Endothelial cell of umbilical vein (primary cell): ENCODE results near the gene TRIM17. TPM values are rescaled to one million over a fixed set of nuclear protein-coding genes. Genes with fewer than 3 reads are reported as not detected.

Experiments
- BruUV-seq: library from RNA; stranded (reverse); fragments of 400-500 nt; replicated peaks from 2 replicates; lab custom pipeline; 2021; lab: Mats Ljungman, UMichigan
- CTCF ChIA-PET: fragments of 300-600, 350-600 bp; sonication (Branson Sonifier 250); formaldehyde crosslinking; loops from one replicate; lab custom pipeline; 2021; ENCODE audit warnings: antibody characterized with exemption, inconsistent platforms; lab: Charles Lee
- POLR2A ChIA-PET: fragments of 300-600, 350-600 bp; sonication (Branson Sonifier 250); formaldehyde crosslinking; loops from one replicate; lab custom pipeline; 2021; ENCODE audit warnings: antibody characterized with exemption, inconsistent platforms; lab: Charles Lee
- DNase-seq: peaks from one replicate; pipeline ENCODE4 v3.0.0-alpha.2; 2011; ENCODE audit warnings: low read depth, low spot score
- FAIRE-seq: peaks from 2 replicates; lab custom pipeline; 2011; peaks lifted over from hg19 to GRCh38; lab: Jason Lieb, UNC
- H2AFZ ChIP-seq: 2 replicates; pipeline ENCODE4 v1.6.0; 2012; ENCODE audit warnings: low read depth, low read length, control low read depth, inconsistent platforms
- H3K27ac ChIP-seq: 2 replicates; pipeline ENCODE4 v1.5.1; 2011; ENCODE audit warnings: low read depth, mild to moderate bottlenecking, control low read depth, low read length, moderate library complexity; ENCODE audit not compliant: insufficient read depth
- H3K27me3 ChIP-seq, 2 experiments: 2 replicates each; pipeline versions ENCODE4 v1.6.0 to v1.6.1; 2011; ENCODE audit warnings: low read length in 2 of 2, mixed read lengths in 1 of 2; ENCODE audit not compliant: control insufficient read depth in 2 of 2, insufficient read depth in 2 of 2
- H3K36me3 ChIP-seq, 2 experiments: 2 replicates in 1 of 2; 3 replicates in 1 of 2; pipeline ENCODE4 v1.5.1; 2011; ENCODE audit warnings: low read length in 2 of 2, mild to moderate bottlenecking in 1 of 2, moderate library complexity in 1 of 2; ENCODE audit not compliant: control insufficient read depth in 2 of 2, insufficient read depth in 2 of 2; ENCODE audit errors: extremely low read depth in 1 of 2
- H3K4me1 ChIP-seq: 3 replicates; pipeline ENCODE4 v1.5.1; 2011; ENCODE audit warnings: mild to moderate bottlenecking, low read length; ENCODE audit not compliant: control insufficient read depth, insufficient read depth; ENCODE audit errors: extremely low read depth
- H3K4me2 ChIP-seq: 2 replicates; pipeline ENCODE4 v1.6.1; 2011; ENCODE audit warnings: low read length, control low read depth, mixed read lengths; ENCODE audit not compliant: insufficient read depth
- H3K4me3 ChIP-seq, 3 experiments: fragments of 200-600 bp in 1 of 3; sonication (generic), shearing (Covaris generic) in 1 of 3; replicated peaks in 1 of 3; 2 replicates each; pipeline ENCODE4 v1.5.1; 2011 to 2016; ENCODE audit warnings: control low read depth in 3 of 3, low read length in 3 of 3, mild to moderate bottlenecking in 2 of 3, inconsistent platforms in 1 of 3, low read depth in 1 of 3, moderate library complexity in 1 of 3; ENCODE audit not compliant: insufficient read depth in 1 of 3
- H3K79me2 ChIP-seq: 2 replicates; pipeline ENCODE4 v1.6.0; 2012; ENCODE audit warnings: low read length, inconsistent platforms; ENCODE audit not compliant: control insufficient read depth, insufficient read depth
- H3K9ac ChIP-seq: replicated peaks from 2 replicates; pipeline ENCODE3; 2011; ENCODE audit warnings: low read length, control low read depth; ENCODE audit not compliant: insufficient read depth; ENCODE audit errors: extremely low read depth
- H3K9me1 ChIP-seq: replicated peaks from 3 replicates; pipeline ENCODE4 v1.6.0; 2011; ENCODE audit warnings: mild to moderate bottlenecking, low read length; ENCODE audit not compliant: control insufficient read depth, insufficient read depth; ENCODE audit errors: extremely low read depth
- H3K9me3 ChIP-seq: replicated peaks from 2 replicates; pipeline ENCODE4 v1.5.1; 2012; ENCODE audit warnings: low read length, inconsistent platforms; ENCODE audit not compliant: control insufficient read depth, insufficient read depth
- H4K20me1 ChIP-seq: replicated peaks from 2 replicates; pipeline ENCODE3; 2011; ENCODE audit warnings: mild to moderate bottlenecking, low read length; ENCODE audit not compliant: control insufficient read depth, insufficient read depth; ENCODE audit errors: extremely low read depth
- CTCF ChIP-seq, 2 donors: IDR thresholded peaks; 1 replicate in 1 of 2; 2 replicates in 1 of 2; pipeline ENCODE4 v1.5.1; 2011; ENCODE audit warnings: low read length in 2 of 2, mild to moderate bottlenecking in 2 of 2, moderate library complexity in 2 of 2, control low read depth in 1 of 2, inconsistent platforms in 1 of 2, low read depth in 1 of 2; ENCODE audit not compliant: insufficient read depth in 1 of 2; ENCODE audit errors: extremely low read depth in 1 of 2
- EZH2 ChIP-seq: IDR thresholded peaks from 2 replicates; pipeline ENCODE4 v1.6.1; 2012; ENCODE audit warnings: borderline replicate concordance, low read depth, mild to moderate bottlenecking, moderate library complexity, low read length, inconsistent platforms; ENCODE audit not compliant: severe bottlenecking
- FOS ChIP-seq: IDR thresholded peaks from 2 replicates; pipeline ENCODE4 v1.6.1; 2011; ENCODE audit warnings: mild to moderate bottlenecking, low read length, moderate library complexity, borderline replicate concordance; ENCODE audit not compliant: insufficient read depth
- GATA2 ChIP-seq: IDR thresholded peaks from 2 replicates; pipeline ENCODE4 v1.7.0; 2011; ENCODE audit warnings: low read depth, mild to moderate bottlenecking, moderate library complexity, mixed read lengths, low read length; ENCODE audit not compliant: insufficient read length, insufficient read depth
- MAX ChIP-seq: IDR thresholded peaks from 2 replicates; pipeline ENCODE4 v1.6.1; 2011; ENCODE audit not compliant: insufficient read depth, insufficient read length
- MYC ChIP-seq: IDR thresholded peaks from one replicate; pipeline ENCODE4 v1.6.1; 2011; ENCODE audit warnings: mild to moderate bottlenecking, low read depth, low read length
- POLR2A ChIP-seq: IDR thresholded peaks from 2 replicates; pipeline ENCODE4 v1.6.1; 2012; ENCODE audit warnings: low read depth, mild to moderate bottlenecking, control low read depth, low read length
- POLR2AphosphoS5 ChIP-seq: IDR thresholded peaks from 2 replicates; pipeline ENCODE4 v1.6.1; 2012; ENCODE audit warnings: low read depth, mild to moderate bottlenecking, control low read depth, low read length, moderate library complexity; ENCODE audit not compliant: insufficient read depth
- dilution Hi-C: fragments of 300-500 bp; cut with MboI; formaldehyde crosslinking; loops from one replicate; pipeline ENCODE4 v1.15.0; 2019; ENCODE audit warnings: low sequenced_read_pairs; ENCODE audit not compliant: extremely low pct_ligation_motif_present
- intact Hi-C: fragments of 100-400 bp; cut with micrococcal nuclease; formaldehyde crosslinking; loops from one replicate; pipeline ENCODE4 v1.10.0; 2022
- polyA plus RNA-seq, 4 experiments: library from polyadenylated mRNA; depleted of rRNA in 3 of 4; stranded (reverse) in 3 of 4; unstranded in 1 of 4; fragments of >200 nt; gene quantifications; 2 replicates each; pipeline versions ENCODE4 v1.2.1 to v1.2.3, GENCODE V29; 2011 to 2012; ENCODE audit warnings: missing spikeins in 1 of 4
- total RNA-seq: library from RNA; stranded (reverse); gene quantifications from 2 replicates; pipeline ENCODE4 v1.2.3, GENCODE V29; 2021

Gene TRIM17
- total and polyA plus RNA-seq, 2 donors (not counting 3 experiments of a cell fraction or from before 2014, with no cell fraction given): not detected

GRCh38 chr1:228400237-228400651 is 16.4 kb downstream of the TRIM17 start:
- Histone ChIP-seq H3K9ac (no peak overlapping the region), H3K27ac (no peak overlapping the region), H3K27me3 (no peaks in the 10 kb centered on the region), H3K4me1 (peaks cover 11% of the 10 kb centered on the region), H3K9me1 (no peaks in the 10 kb centered on the region), H3K4me2 (no peak overlapping the region), H3K36me3 (peaks cover 2 to 29% of the 10 kb centered on the region in 2 experiments), H3K9me3 (no peaks in the 10 kb centered on the region), H2AFZ (no peak overlapping the region), H3K79me2 (peaks cover 50% of the 10 kb centered on the region), H3K4me3 (no peak overlapping the region), H4K20me1 (no peaks in the 10 kb centered on the region)
- FAIRE-seq (no peak), DNase-seq (no peak)
- dilution Hi-C loops: no loop called here
- BruUV-seq: no TSS peak
- intact Hi-C loops: no loop called here
- POLR2A ChIA-PET: no interaction called here
- CTCF ChIA-PET: no interaction called here
- no peak for TF ChIP-seq POLR2AphosphoS5
- TF ChIP-seq MAX: no peak
- no peak for TF ChIP-seq CTCF (IDR thresholded peaks at IDR 0.05; ENCODE audit: extremely low read depth in 1 of 2, insufficient read depth in 1 of 2, low read depth in 1 of 2, low read length in 2 of 2)
- TF ChIP-seq POLR2A: no peak
- no peak for TF ChIP-seq MYC
- TF ChIP-seq GATA2: no peak
- no peak for TF ChIP-seq EZH2
- no peak for TF ChIP-seq FOS
